HepG2 (cell line): ENCODE results near the gene LENEP. TPM values are rescaled to one million over a fixed set of nuclear protein-coding genes. Genes with fewer than 3 reads are reported as not detected.

Source experiments
- ATAC-seq: fragments of 200-7000 bp; cut with Tn5 transposase; 3 replicates; pipeline ENCODE4 v1.9.1; 2020; ENCODE audit warnings: mild to moderate bottlenecking, moderate library complexity
- BruUV-seq: library from RNA; stranded (reverse); fragments of 400-500 nt; replicated peaks from 2 replicates; lab custom pipeline; 2021; lab: Mats Ljungman, UMichigan
- CTCF ChIA-PET: fragments of 300-600 bp; formaldehyde crosslinking; extraction: SDS; loops from one replicate; lab custom pipeline; 2021; ENCODE audit warnings: low total read pairs, inconsistent platforms, low intra/inter-chr PET ratio; lab: Yijun Ruan, JAX
- POLR2A ChIA-PET: fragments of 350-600 bp; sonication (Branson Sonifier 250); formaldehyde crosslinking; loops from one replicate; lab custom pipeline; 2020; ENCODE audit warnings: antibody characterized with exemption, inconsistent platforms; lab: Yijun Ruan, JAX
- DNase-seq: peaks from one replicate; pipeline ENCODE4 v3.0.0-alpha.2; 2015; ENCODE audit warnings: low spot score
- FAIRE-seq: peaks from 3 replicates; lab custom pipeline; 2011; peaks lifted over from hg19 to GRCh38; lab: Jason Lieb, UNC
- H2AFZ ChIP-seq: one replicate; pipeline ENCODE4 v1.6.1; 2011; ENCODE audit warnings: low read length, inconsistent platforms
- H3K27ac ChIP-seq: fragments of 300-600 bp; 3 replicates; pipeline ENCODE4 v1.8.0; 2011; ENCODE audit warnings: mixed run types, mild to moderate bottlenecking, mixed read lengths, low read length, inconsistent platforms; ENCODE audit not compliant: insufficient read depth; ENCODE audit errors: extremely low read length
- H3K27me3 ChIP-seq, 2 experiments: fragments of 200-600 bp in 1 of 2; 2 replicates in 1 of 2; 3 replicates in 1 of 2; pipeline versions ENCODE4 v1.6.0 to v1.8.0; 2011; ENCODE audit warnings: low read length in 2 of 2, mild to moderate bottlenecking in 2 of 2, moderate library complexity in 2 of 2, inconsistent platforms in 1 of 2; ENCODE audit not compliant: insufficient read depth in 2 of 2, control insufficient read depth in 1 of 2
- H3K36me3 ChIP-seq, 2 experiments: fragments of 200-600 bp in 1 of 2; replicated peaks in 1 of 2; 2 replicates in 1 of 2; 3 replicates in 1 of 2; pipeline versions ENCODE4 v1.5.1 to v1.8.0; 2011; ENCODE audit warnings: low read length in 2 of 2, inconsistent platforms in 1 of 2; ENCODE audit not compliant: insufficient read depth in 2 of 2, control insufficient read depth in 1 of 2
- H3K4me1 ChIP-seq: 2 replicates; pipeline ENCODE4 v1.5.1; 2012; ENCODE audit warnings: low read length, inconsistent platforms; ENCODE audit not compliant: insufficient read depth
- H3K4me2 ChIP-seq: 2 replicates; pipeline ENCODE4 v1.6.0; 2011; ENCODE audit warnings: low read depth, low read length, inconsistent platforms
- H3K4me3 ChIP-seq, 3 experiments: fragments of 200-600 bp in 1 of 3; sonication (generic), shearing (Covaris generic) in 1 of 3; replicated peaks in 1 of 3; 2 replicates each; pipeline ENCODE4 v1.5.1; 2011 to 2016; ENCODE audit warnings: low read length in 3 of 3, inconsistent platforms in 2 of 3, low read depth in 2 of 3, mild to moderate bottlenecking in 2 of 3, control low read depth in 1 of 3, mixed read lengths in 1 of 3; ENCODE audit not compliant: insufficient read depth in 1 of 3
- H3K79me2 ChIP-seq: one replicate; pipeline ENCODE4 v1.6.1; 2011; ENCODE audit warnings: low read length, inconsistent platforms; ENCODE audit not compliant: insufficient read depth
- H3K9ac ChIP-seq: 2 replicates; pipeline ENCODE4 v1.6.0; 2011; ENCODE audit warnings: mild to moderate bottlenecking, low read depth, low read length, inconsistent platforms; ENCODE audit not compliant: insufficient read depth
- H3K9me3 ChIP-seq: 2 replicates; pipeline ENCODE4 v1.5.1; 2012; ENCODE audit warnings: mild to moderate bottlenecking, low read length
- H4K20me1 ChIP-seq: 2 replicates; pipeline ENCODE4 v1.6.0; 2011; ENCODE audit warnings: inconsistent platforms, mild to moderate bottlenecking, low read length, moderate library complexity; ENCODE audit not compliant: insufficient read depth
- AGO2 ChIP-seq: fragments of 200-400 bp; formaldehyde crosslinking; optimal IDR thresholded peaks from 2 replicates; pipeline ENCODE3; 2017; ENCODE audit warnings: mild to moderate bottlenecking, low read depth, low read length, moderate library complexity
- CTCF ChIP-seq: sonication (generic); formaldehyde crosslinking; IDR thresholded peaks from 2 replicates; pipeline ENCODE4 v1.5.0; 2020; ENCODE audit warnings: mild to moderate bottlenecking, missing genetic modification reagents, moderate library complexity
- DDIT3 ChIP-seq: sonication (generic); formaldehyde crosslinking; IDR thresholded peaks from 2 replicates; pipeline ENCODE4 v1.4.0; 2020; ENCODE audit warnings: mild to moderate bottlenecking, missing genetic modification reagents
- GTF3A ChIP-seq: sonication (generic); formaldehyde crosslinking; conservative IDR thresholded peaks from 2 replicates; pipeline ENCODE4 v1.4.0; 2020; ENCODE audit warnings: mild to moderate bottlenecking, missing genetic modification reagents
- HIC2 ChIP-seq: sonication (generic); formaldehyde crosslinking; IDR thresholded peaks from 2 replicates; pipeline ENCODE4 v1.9.0; 2022; ENCODE audit warnings: low read depth, missing genetic modification reagents
- HNRNPL ChIP-seq: fragments of 200-400 bp; formaldehyde crosslinking; IDR thresholded peaks from 2 replicates; pipeline ENCODE4 v1.6.1; 2017; ENCODE audit warnings: mild to moderate bottlenecking, low read depth, low read length
- RAD21 ChIP-seq: fragments of 450-650 bp; formaldehyde crosslinking; IDR thresholded peaks from 2 replicates; pipeline ENCODE4 v1.5.0; 2020; ENCODE audit warnings: mild to moderate bottlenecking
- SKI ChIP-seq: fragments of 450-650 bp; IDR thresholded peaks from one replicate; pipeline ENCODE4 v1.6.1; 2018; ENCODE audit warnings: mild to moderate bottlenecking; ENCODE audit not compliant: partially characterized antibody
- ZNF687 ChIP-seq: sonication (generic); formaldehyde crosslinking; IDR thresholded peaks from 2 replicates; pipeline ENCODE4 v1.5.1; 2020; ENCODE audit warnings: mild to moderate bottlenecking, missing genetic modification reagents, moderate library complexity
- ZNF883 ChIP-seq: sonication (generic); formaldehyde crosslinking; IDR thresholded peaks from 2 replicates; pipeline ENCODE4 v1.5.1; 2020; ENCODE audit warnings: mild to moderate bottlenecking, missing genetic modification reagents; ENCODE audit errors: not compliant biosample characterization
- WGBS: methylation state at CpG from one replicate; pipeline ENCODE4 v1.1.6; 2017; ENCODE audit warnings: low lambda C conversion rate; 5-methylcytosine and 5-hydroxymethylcytosine counted together
- in situ Hi-C: cut with HindIII; loops from 2 replicates; pipeline ENCODE4 v1.10.0; 2017; ENCODE audit warnings: low pct_unique_long_range_greater_than_20kb; ENCODE audit not compliant: extremely low pct_ligation_motif_present
- intact Hi-C: fragments of 100-400 bp; cut with micrococcal nuclease; formaldehyde crosslinking; loops from one replicate; pipeline ENCODE4 v1.10.0; 2022; ENCODE audit not compliant: unreplicated experiment
- polyA plus RNA-seq, 8 experiments: library from polyadenylated mRNA; depleted of rRNA in 3 of 8; stranded (reverse) in 7 of 8; unstranded in 1 of 8; fragments of >200 nt; fragmentation: Illumina TruSeq in 4 of 8; extraction: Trizol in 4 of 8; gene quantifications; 2 replicates each; pipeline versions ENCODE4 v1.2.1 to v1.2.3, GENCODE V29; 2011 to 2016; ENCODE audit warnings: low read depth in 4 of 8, missing spikeins in 1 of 8, mixed read lengths in 1 of 8; ENCODE audit not compliant: insufficient read depth in 1 of 8
- total RNA-seq, 5 experiments: library from RNA; depleted of rRNA; stranded (reverse); fragments of >200 nt; fragmentation: Illumina TruSeq; extraction: Trizol; gene quantifications; 2 replicates each; pipeline ENCODE4 v1.2.3, GENCODE V29; 2016; ENCODE audit warnings: low read depth in 1 of 5

Gene LENEP
- total and polyA plus RNA-seq, 2 of the 13 experiments (the other 11 are each of a cell fraction or from before 2014, with no cell fraction given), result 0.29 TPM; not detected in 1

- peak; percentile 63 for ATAC-seq
- H3K36me3 ChIP-seq, result peaks cover 4 to 15% of the 10 kb centered on the region in 2 experiments; a peak in 2 of 5 replicates
- in situ Hi-C loops (no loop called here), intact Hi-C loops (no loop called here)
- BruUV-seq, result no TSS peak
- no peaks in the 10 kb centered on the region for H3K79me2 ChIP-seq
- H3K27ac ChIP-seq, result no peak overlapping the region
- H3K4me2 ChIP-seq, result no peak overlapping the region
- H3K9ac ChIP-seq, result no peak overlapping the region
- H3K4me1 ChIP-seq, result peaks cover 17% of the 10 kb centered on the region
- POLR2A ChIA-PET, result interaction anchor here (0.9 to 4.2 kb wide), 9 partner anchors 8 to 92 kb away, joined by 3 to 34 read pairs (median 4); partner anchors contain the start of genes FLAD1, PBXIP1 and SHC1
- no peak for FAIRE-seq
- TF ChIP-seq HIC2 (CRISPR knock-in tag), result peak; percentile 30; the same call in 1 of the 2 replicates
- TF ChIP-seq DDIT3 (CRISPR knock-in tag), result no peak
- peak; percentile 47 for TF ChIP-seq CTCF (CRISPR knock-in tag)
- no peak for TF ChIP-seq GTF3A (CRISPR knock-in tag)
- no peak for TF ChIP-seq SKI
- TF ChIP-seq HNRNPL, result peak; percentile 71; the same call in 1 of the 2 replicates
- peak; percentile 33; the same call in 1 of the 2 replicates for TF ChIP-seq ZNF687 (CRISPR knock-in tag)
- peak; percentile 9 for TF ChIP-seq AGO2
- 0 out of 2 replicates have a peak, but pooled peaks have one; percentile 33 for TF ChIP-seq RAD21
- TF ChIP-seq ZNF883, result no peak
- no peak overlapping the region for H3K4me3 ChIP-seq
- H3K27me3 ChIP-seq, result no peaks in the 10 kb centered on the region
- H3K9me3 ChIP-seq, result no peaks in the 10 kb centered on the region
- no peak for DNase-seq
- H2AFZ ChIP-seq, result no peak overlapping the region
- WGBS, result 97% methylated on average over 11 of the region's 14 CpGs
- CTCF ChIA-PET, result interaction anchor here (1.2 kb wide), 1 partner anchor 24 kb away, joined by 10 read pairs; no protein-coding TSS in a partner anchor
- H4K20me1 ChIP-seq, result no peaks in the 10 kb centered on the region
Observed at GRCh38 chr1:154992721-154993571, 440 bp upstream of the LENEP start.
